SK-N-SH (cell line): ENCODE measurements around the gene PPP2R2B. TPM values are rescaled to one million over a fixed set of nuclear protein-coding genes. Genes with fewer than 3 reads are reported as not detected.
A peak's percentile ranks its signal among the peaks of the same experiment; 100 is the strongest.

Experiments
- CTCF ChIA-PET: fragments of 300-600, 350-600 bp; formaldehyde crosslinking; extraction: SDS; loops from one replicate; lab custom pipeline; 2021; lab: Yijun Ruan, JAX
- POLR2A ChIA-PET: fragments of 350-600 bp; sonication (Branson Sonifier 250); formaldehyde crosslinking; extraction: SDS; loops from one replicate; lab custom pipeline; 2020; ENCODE audit warnings: antibody characterized with exemption, inconsistent platforms; lab: Yijun Ruan, JAX
- DNase-seq: peaks from one replicate; pipeline ENCODE4 v3.0.0; 2012
- H2AFZ ChIP-seq: fragments of 200-600 bp; sonication (generic); 2 replicates; pipeline ENCODE4 v1.8.1; 2016; ENCODE audit warnings: antibody characterized with exemption, mild to moderate bottlenecking, low read depth
- H3F3A ChIP-seq: fragments of 200-600 bp; sonication (generic); replicated peaks from 2 replicates; pipeline ENCODE3; 2016; ENCODE audit warnings: antibody characterized with exemption, mild to moderate bottlenecking; ENCODE audit not compliant: insufficient read depth
- H3K27ac ChIP-seq, 2 experiments: fragments of 200-500 bp in 1 of 2; fragments of 200-600 bp in 1 of 2; sonication (Bioruptor generic) in 1 of 2; sonication (generic), shearing (Covaris generic) in 1 of 2; 2 replicates each; pipeline versions ENCODE4 v1.5.1 to v1.6.1; 2014 to 2016; ENCODE audit warnings: low read depth in 2 of 2, inconsistent platforms in 1 of 2, low read length in 1 of 2, mild to moderate bottlenecking in 1 of 2, mixed read lengths in 1 of 2
- H3K27me3 ChIP-seq: fragments of 200-600 bp; sonication (generic), shearing (Covaris generic); 2 replicates; pipeline ENCODE4 v1.6.1; 2016; ENCODE audit warnings: mixed run types; ENCODE audit not compliant: insufficient read depth
- H3K36me3 ChIP-seq, 2 experiments: fragments of 200-500 bp in 1 of 2; fragments of 200-600 bp in 1 of 2; sonication (Bioruptor generic) in 1 of 2; sonication (generic) in 1 of 2; replicated peaks in 1 of 2; 2 replicates each; pipeline versions ENCODE3 to v1.5.1; 2014 to 2016; ENCODE audit warnings: low read length in 1 of 2, mild to moderate bottlenecking in 1 of 2; ENCODE audit not compliant: insufficient read depth in 2 of 2, control insufficient read depth in 1 of 2
- H3K4me1 ChIP-seq, 2 experiments: fragments of 200-500 bp in 1 of 2; fragments of 200-600 bp in 1 of 2; sonication (Bioruptor generic) in 1 of 2; sonication (generic), shearing (Covaris generic) in 1 of 2; 2 replicates each; pipeline versions ENCODE4 v1.5.1 to v1.6.1; 2014 to 2016; ENCODE audit warnings: low read depth in 1 of 2, low read length in 1 of 2, mixed run types in 1 of 2; ENCODE audit not compliant: insufficient read depth in 2 of 2, control insufficient read depth in 1 of 2
- H3K4me2 ChIP-seq: fragments of 200-600 bp; sonication (generic), shearing (Covaris generic); 2 replicates; pipeline ENCODE4 v1.6.1; 2017; ENCODE audit warnings: mixed run types
- H3K4me3 ChIP-seq, 2 experiments: fragments of 200-500 bp in 1 of 2; fragments of 200-600 bp in 1 of 2; sonication (Bioruptor generic) in 1 of 2; sonication (generic), shearing (Covaris generic) in 1 of 2; 2 replicates each; pipeline versions ENCODE4 v1.5.1 to v1.8.1; 2014 to 2016; ENCODE audit warnings: low read depth in 2 of 2, inconsistent platforms in 1 of 2, low read length in 1 of 2, mild to moderate bottlenecking in 1 of 2, mixed read lengths in 1 of 2, moderate library complexity in 1 of 2
- H3K79me2 ChIP-seq: fragments of 200-600 bp; sonication (generic); 2 replicates; pipeline ENCODE4 v1.8.1; 2017; ENCODE audit warnings: mild to moderate bottlenecking; ENCODE audit not compliant: insufficient read depth
- H3K9ac ChIP-seq: fragments of 200-600 bp; sonication (generic); 2 replicates; pipeline ENCODE4 v1.6.1; 2017; ENCODE audit warnings: mixed run types
- H3K9me2 ChIP-seq: fragments of 200-600 bp; sonication (generic); 2 replicates; pipeline ENCODE4 v1.6.1; 2017; ENCODE audit warnings: mixed run types
- H3K9me3 ChIP-seq: fragments of 200-600 bp; sonication (generic); 2 replicates; pipeline ENCODE4 v1.6.1; 2017; ENCODE audit warnings: mixed run types, mild to moderate bottlenecking, moderate library complexity
- H4K20me1 ChIP-seq: fragments of 200-600 bp; sonication (generic); 2 replicates; pipeline ENCODE4 v1.6.1; 2017; ENCODE audit warnings: mild to moderate bottlenecking, mixed run types; ENCODE audit not compliant: insufficient read depth
- ELF1 ChIP-seq: IDR thresholded peaks from 2 replicates; pipeline ENCODE4 v1.4.0; 2012
- EP300 ChIP-seq, 2 experiments: IDR thresholded peaks; 2 replicates each; pipeline versions ENCODE4 v1.4.0 to v1.6.1; 2012; ENCODE audit warnings: borderline replicate concordance in 1 of 2, low read depth in 1 of 2, low read length in 1 of 2
- FOSL2 ChIP-seq: IDR thresholded peaks from 2 replicates; pipeline ENCODE4 v1.4.0; 2012; ENCODE audit warnings: low read depth, mild to moderate bottlenecking, moderate library complexity, borderline replicate concordance
- GABPA ChIP-seq: IDR thresholded peaks from 2 replicates; pipeline ENCODE4 v1.4.0; 2012; ENCODE audit warnings: low read depth, mild to moderate bottlenecking
- JUND ChIP-seq: IDR thresholded peaks from 2 replicates; pipeline ENCODE4 v1.4.0; 2012
- MAX ChIP-seq: IDR thresholded peaks from 2 replicates; pipeline ENCODE4 v1.4.0; 2012; ENCODE audit warnings: low read depth
- MXI1 ChIP-seq: IDR thresholded peaks from 2 replicates; pipeline ENCODE4 v1.6.1; 2012; ENCODE audit warnings: mild to moderate bottlenecking, low read depth, low read length, improper control_type of control experiment
- NFIC ChIP-seq: IDR thresholded peaks from 2 replicates; pipeline ENCODE4 v1.4.0; 2012; ENCODE audit warnings: borderline replicate concordance
- NRF1 ChIP-seq: IDR thresholded peaks from 2 replicates; pipeline ENCODE4 v1.6.1; 2012; ENCODE audit warnings: low read depth, mild to moderate bottlenecking, low read length
- POLR2AphosphoS5 ChIP-seq: IDR thresholded peaks from 2 replicates; pipeline ENCODE4 v1.6.1; 2012; ENCODE audit warnings: low read depth, low read length
- RCOR1 ChIP-seq: fragments of 150-350 bp; IDR thresholded peaks from 2 replicates; pipeline ENCODE4 v1.6.1; 2017; ENCODE audit warnings: antibody characterized with exemption, low read length
- SIN3A ChIP-seq: IDR thresholded peaks from 2 replicates; pipeline ENCODE4 v1.6.1; 2012; ENCODE audit warnings: low read depth, mild to moderate bottlenecking, low read length, moderate library complexity, borderline replicate concordance
- TAF1 ChIP-seq: IDR thresholded peaks from 2 replicates; pipeline ENCODE4 v1.6.1; 2012; ENCODE audit warnings: low read depth, mild to moderate bottlenecking, low read length, moderate library complexity, borderline replicate concordance
- TEAD4 ChIP-seq: IDR thresholded peaks from 2 replicates; pipeline ENCODE4 v1.4.0; 2012; ENCODE audit warnings: mild to moderate bottlenecking, borderline replicate concordance; ENCODE audit not compliant: insufficient read depth
- USF2 ChIP-seq: fragments of 150-350 bp; IDR thresholded peaks from 2 replicates; pipeline ENCODE4 v1.6.1; 2017; ENCODE audit warnings: antibody characterized with exemption, low read length, low read depth, borderline replicate concordance
- WGBS: methylation state at CpG from one replicate; pipeline ENCODE4 v1.1.6; 2017; ENCODE audit warnings: low lambda C conversion rate; 5-methylcytosine and 5-hydroxymethylcytosine counted together
- polyA plus RNA-seq, 3 experiments: library from polyadenylated mRNA; depleted of rRNA; stranded (reverse); fragments of >200 nt; gene quantifications; 2 replicates each; pipeline ENCODE4 v1.2.3, GENCODE V29; 2012
- TF ChIP-seq, protein P1 (sequence below): IDR thresholded peaks from 2 replicates; pipeline ENCODE4 v1.4.0; 2012; ENCODE audit warnings: low read depth, borderline replicate concordance
- TF ChIP-seq, protein P2 (sequence below): fragments of 150-350 bp; IDR thresholded peaks from 2 replicates; pipeline ENCODE4 v1.6.1; 2016; ENCODE audit warnings: mild to moderate bottlenecking, low read depth, low read length

PPP2R2B gene
- polyA plus RNA-seq, 1 of the 3 experiments (the other 2 are of a cell fraction): 11.4 TPM

DNA sequence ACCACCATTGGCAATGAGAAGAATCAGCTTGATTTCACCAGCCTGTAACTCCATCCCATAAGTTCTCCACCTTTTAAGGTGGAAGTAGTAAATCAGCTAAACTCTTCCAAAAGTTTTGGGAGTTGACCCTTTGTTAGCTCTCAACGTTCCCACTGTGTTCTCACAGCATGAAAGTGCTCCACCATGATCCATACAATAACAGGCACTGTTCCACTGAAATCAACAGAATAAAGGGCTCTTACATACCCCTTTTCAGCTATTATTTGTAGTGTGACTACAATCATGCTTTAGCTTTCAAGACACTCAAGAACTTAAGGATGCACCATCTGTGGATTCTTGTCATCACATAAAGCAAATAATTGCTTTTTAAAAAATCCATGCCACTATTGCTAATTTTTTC, 81.6 kb downstream of the PPP2R2B start:
- H3K4me1 ChIP-seq: peaks cover 0 to 11% of the 10 kb centered on the region in 2 experiments; a peak in 2 of 4 replicates
- no peaks in the 10 kb centered on the region for H3K9me3 ChIP-seq
- no peak overlapping the region for H3K4me2 ChIP-seq
- H3K27me3 ChIP-seq: no peaks in the 10 kb centered on the region
- H3K27ac ChIP-seq: peak overlapping the region in 1 of 2 experiments; percentile 53; a peak in 1 of 4 replicates
- ChIA-PET CTCF (interaction anchor here (1.3 to 1.7 kb wide), 2 partner anchors 169 to 392 kb away, joined by 3 to 4 read pairs; no protein-coding TSS in a partner anchor), POLR2A (no interaction called here)
- no peak overlapping the region for H3K9ac ChIP-seq
- no peak overlapping the region for H2AFZ ChIP-seq
- no peak overlapping the region for H3K4me3 ChIP-seq
- 72% methylated on average over 1 of the region's 1 CpG for WGBS
- H3K36me3 ChIP-seq: no peaks in the 10 kb centered on the region
- peaks cover 4% of the 10 kb centered on the region for H3F3A ChIP-seq
- no peak for DNase-seq
- H3K79me2 ChIP-seq: no peaks in the 10 kb centered on the region
- H3K9me2 ChIP-seq: no peaks in the 10 kb centered on the region
- TF ChIP-seq FOSL2: no peak
- no peak for TF ChIP-seq TEAD4
- TF ChIP-seq, protein P1, sequence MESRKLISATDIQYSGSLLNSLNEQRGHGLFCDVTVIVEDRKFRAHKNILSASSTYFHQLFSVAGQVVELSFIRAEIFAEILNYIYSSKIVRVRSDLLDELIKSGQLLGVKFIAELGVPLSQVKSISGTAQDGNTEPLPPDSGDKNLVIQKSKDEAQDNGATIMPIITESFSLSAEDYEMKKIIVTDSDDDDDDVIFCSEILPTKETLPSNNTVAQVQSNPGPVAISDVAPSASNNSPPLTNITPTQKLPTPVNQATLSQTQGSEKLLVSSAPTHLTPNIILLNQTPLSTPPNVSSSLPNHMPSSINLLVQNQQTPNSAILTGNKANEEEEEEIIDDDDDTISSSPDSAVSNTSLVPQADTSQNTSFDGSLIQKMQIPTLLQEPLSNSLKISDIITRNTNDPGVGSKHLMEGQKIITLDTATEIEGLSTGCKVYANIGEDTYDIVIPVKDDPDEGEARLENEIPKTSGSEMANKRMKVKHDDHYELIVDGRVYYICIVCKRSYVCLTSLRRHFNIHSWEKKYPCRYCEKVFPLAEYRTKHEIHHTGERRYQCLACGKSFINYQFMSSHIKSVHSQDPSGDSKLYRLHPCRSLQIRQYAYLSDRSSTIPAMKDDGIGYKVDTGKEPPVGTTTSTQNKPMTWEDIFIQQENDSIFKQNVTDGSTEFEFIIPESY: no peak
- no peak for TF ChIP-seq GABPA
- no peak for TF ChIP-seq TAF1
- no peak for TF ChIP-seq NFIC
- TF ChIP-seq ELF1: no peak
- TF ChIP-seq NRF1: no peak
- no peak for TF ChIP-seq EP300 (IDR thresholded peaks at IDR 0.05; ENCODE audit: borderline replicate concordance in 1 of 2, low read depth in 1 of 2, low read length in 1 of 2)
- TF ChIP-seq MXI1: no peak
- TF ChIP-seq USF2: no peak
- no peak for TF ChIP-seq JUND
- TF ChIP-seq, protein P2, sequence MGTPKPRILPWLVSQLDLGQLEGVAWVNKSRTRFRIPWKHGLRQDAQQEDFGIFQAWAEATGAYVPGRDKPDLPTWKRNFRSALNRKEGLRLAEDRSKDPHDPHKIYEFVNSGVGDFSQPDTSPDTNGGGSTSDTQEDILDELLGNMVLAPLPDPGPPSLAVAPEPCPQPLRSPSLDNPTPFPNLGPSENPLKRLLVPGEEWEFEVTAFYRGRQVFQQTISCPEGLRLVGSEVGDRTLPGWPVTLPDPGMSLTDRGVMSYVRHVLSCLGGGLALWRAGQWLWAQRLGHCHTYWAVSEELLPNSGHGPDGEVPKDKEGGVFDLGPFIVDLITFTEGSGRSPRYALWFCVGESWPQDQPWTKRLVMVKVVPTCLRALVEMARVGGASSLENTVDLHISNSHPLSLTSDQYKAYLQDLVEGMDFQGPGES: no peak
- TF ChIP-seq MAX: no peak
- no peak for TF ChIP-seq RCOR1
- no peak for TF ChIP-seq POLR2AphosphoS5
- TF ChIP-seq SIN3A: no peak
- no peaks in the 10 kb centered on the region for H4K20me1 ChIP-seq
